H1 (cell line): ENCODE results near the gene CACNA1G. TPM values are rescaled to one million over a fixed set of nuclear protein-coding genes. Genes with fewer than 3 reads are reported as not detected.

Experiments used
- CBX8 ChIP-seq: fragments of 300-800, 300-1000 bp; sonication (generic); IDR thresholded peaks from 2 replicates; pipeline ENCODE4 v1.7.1; 2016; ENCODE audit warnings: low read depth, low read length, borderline replicate concordance
- EGR1 ChIP-seq: IDR thresholded peaks from 2 replicates; pipeline ENCODE4 v1.6.1; 2011; ENCODE audit warnings: low read depth, low read length, borderline replicate concordance
- EZH2 ChIP-seq: fragments of 200-600 bp; sonication (generic); IDR thresholded peaks from 2 replicates; pipeline ENCODE4 v1.7.1; 2012; ENCODE audit warnings: low read depth, mild to moderate bottlenecking, moderate library complexity, low read length, inconsistent platforms; ENCODE audit not compliant: severe bottlenecking
- FOSL1 ChIP-seq: IDR thresholded peaks from 2 replicates; pipeline ENCODE4 v1.6.1; 2011; ENCODE audit warnings: mild to moderate bottlenecking, low read depth, low read length, moderate library complexity; ENCODE audit not compliant: insufficient read depth
- TAF1 ChIP-seq: IDR thresholded peaks from 2 replicates; pipeline ENCODE4 v1.6.1; 2011; ENCODE audit warnings: mild to moderate bottlenecking, low read depth, low read length
- polyA plus RNA-seq, 7 experiments: library from polyadenylated mRNA; depleted of rRNA in 3 of 7; stranded (reverse) in 5 of 7; unstranded in 2 of 7; fragments of >200 nt in 5 of 7; fragments of 200-250 nt in 2 of 7; gene quantifications; 1 replicate in 5 of 7; 2 replicates in 1 of 7; 4 replicates in 1 of 7; pipeline versions ENCODE4 v1.2.1 to v1.2.3, GENCODE V29; 2011 to 2013; ENCODE audit warnings: missing spikeins in 2 of 7, mixed read lengths in 2 of 7
- total RNA-seq: library from RNA; stranded (reverse); fragmentation: NEBNext Ultra II Directional; extraction: Animal tissue kit (Norgen Biotek cat#: 25700); gene quantifications from 2 replicates; pipeline ENCODE4 v1.2.1, GENCODE V29; 2021

CACNA1G gene
- total and polyA plus RNA-seq, 2 of the 8 experiments (the other 6 are each of a cell fraction or from before 2014, with no cell fraction given) = 2.9 to 4.9 TPM

DNA sequence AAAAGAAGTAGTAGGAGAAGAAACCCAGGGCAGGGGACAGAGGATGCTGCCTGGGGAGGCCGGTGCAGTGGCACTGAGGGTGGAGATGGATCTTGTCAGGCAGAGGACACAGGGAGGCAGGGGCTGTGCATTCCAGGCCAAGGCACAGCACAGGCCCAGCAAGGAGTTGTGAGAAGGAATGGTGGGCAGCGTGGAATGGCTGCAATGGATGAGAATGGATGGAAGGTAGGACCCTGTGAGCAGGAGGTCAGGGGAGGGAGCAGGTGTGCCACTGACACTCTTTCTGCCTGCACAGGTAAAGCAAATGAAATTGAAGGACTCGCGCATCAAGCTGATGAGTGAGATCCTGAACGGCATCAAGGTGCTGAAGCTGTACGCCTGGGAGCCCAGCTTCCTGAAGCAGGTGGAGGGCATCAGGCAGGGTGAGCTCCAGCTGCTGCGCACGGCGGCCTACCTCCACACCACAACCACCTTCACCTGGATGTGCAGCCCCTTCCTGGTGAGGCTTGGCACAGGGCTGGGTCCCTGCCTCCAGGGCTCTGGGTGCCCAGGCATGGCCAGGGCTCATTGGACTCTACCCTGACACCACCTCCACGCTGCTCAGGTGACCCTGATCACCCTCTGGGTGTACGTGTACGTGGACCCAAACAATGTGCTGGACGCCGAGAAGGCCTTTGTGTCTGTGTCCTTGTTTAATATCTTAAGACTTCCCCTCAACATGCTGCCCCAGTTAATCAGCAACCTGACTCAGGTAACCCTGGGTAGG is 106.9 kb downstream of the CACNA1G start (continued):
- TF ChIP-seq CBX8 = no peak
- TF ChIP-seq EZH2 = no peak
- no peak for TF ChIP-seq TAF1
- TF ChIP-seq FOSL1 = no peak
- no peak for TF ChIP-seq EGR1
